Choroid plexus epithelial cell (primary cell): ENCODE measurements around the gene COX17.

Experiments used
- DNase-seq: peaks from one replicate; pipeline ENCODE4 v3.0.0-alpha.2; 2010; ENCODE audit warnings: low read depth
- H3K4me3 ChIP-seq: 2 replicates; pipeline ENCODE4 v1.5.1; 2011; ENCODE audit warnings: low read depth, mild to moderate bottlenecking, control low read depth, low read length, moderate library complexity
- TF ChIP-seq, protein P1 (sequence below): conservative IDR thresholded peaks from 2 replicates; pipeline ENCODE4 v1.5.1; 2011; ENCODE audit warnings: low read depth, mild to moderate bottlenecking, control low read depth, inconsistent platforms, low read length, moderate library complexity

COX17 gene

DNA sequence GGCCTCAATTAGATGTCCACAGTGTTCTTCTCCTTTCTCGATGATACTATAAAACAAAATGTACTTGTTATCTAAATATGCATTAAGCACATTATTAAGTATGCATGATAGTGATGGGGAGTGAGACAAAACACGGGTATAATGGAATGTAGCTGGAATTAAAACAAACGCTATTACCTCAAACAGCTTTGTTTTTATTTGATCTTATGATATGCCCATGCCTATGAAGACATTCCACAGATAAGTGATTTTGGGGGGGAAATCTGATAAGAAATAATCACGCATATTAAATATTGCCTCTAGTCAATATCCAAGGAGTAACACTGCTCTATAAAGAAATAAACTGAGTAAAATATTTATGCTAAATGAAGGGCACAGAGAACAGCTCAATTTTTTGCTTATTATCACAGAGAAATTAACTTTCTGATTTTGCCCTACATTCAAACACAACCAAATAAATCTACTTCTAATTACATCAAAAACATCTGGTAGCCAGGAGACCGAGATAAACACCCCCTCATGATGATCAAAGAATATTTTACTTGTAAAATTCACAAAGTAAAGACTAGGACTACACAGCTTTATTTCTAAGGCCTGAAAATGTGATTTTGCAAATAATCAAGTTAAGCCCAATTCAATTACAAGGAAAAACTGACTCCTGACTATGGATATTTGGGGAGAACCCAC lies 1.9 kb downstream of the COX17 start:
- DNase-seq: no peak
- TF ChIP-seq, protein P1, sequence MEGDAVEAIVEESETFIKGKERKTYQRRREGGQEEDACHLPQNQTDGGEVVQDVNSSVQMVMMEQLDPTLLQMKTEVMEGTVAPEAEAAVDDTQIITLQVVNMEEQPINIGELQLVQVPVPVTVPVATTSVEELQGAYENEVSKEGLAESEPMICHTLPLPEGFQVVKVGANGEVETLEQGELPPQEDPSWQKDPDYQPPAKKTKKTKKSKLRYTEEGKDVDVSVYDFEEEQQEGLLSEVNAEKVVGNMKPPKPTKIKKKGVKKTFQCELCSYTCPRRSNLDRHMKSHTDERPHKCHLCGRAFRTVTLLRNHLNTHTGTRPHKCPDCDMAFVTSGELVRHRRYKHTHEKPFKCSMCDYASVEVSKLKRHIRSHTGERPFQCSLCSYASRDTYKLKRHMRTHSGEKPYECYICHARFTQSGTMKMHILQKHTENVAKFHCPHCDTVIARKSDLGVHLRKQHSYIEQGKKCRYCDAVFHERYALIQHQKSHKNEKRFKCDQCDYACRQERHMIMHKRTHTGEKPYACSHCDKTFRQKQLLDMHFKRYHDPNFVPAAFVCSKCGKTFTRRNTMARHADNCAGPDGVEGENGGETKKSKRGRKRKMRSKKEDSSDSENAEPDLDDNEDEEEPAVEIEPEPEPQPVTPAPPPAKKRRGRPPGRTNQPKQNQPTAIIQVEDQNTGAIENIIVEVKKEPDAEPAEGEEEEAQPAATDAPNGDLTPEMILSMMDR: no peak
- no peak overlapping the region for H3K4me3 ChIP-seq

DNA sequence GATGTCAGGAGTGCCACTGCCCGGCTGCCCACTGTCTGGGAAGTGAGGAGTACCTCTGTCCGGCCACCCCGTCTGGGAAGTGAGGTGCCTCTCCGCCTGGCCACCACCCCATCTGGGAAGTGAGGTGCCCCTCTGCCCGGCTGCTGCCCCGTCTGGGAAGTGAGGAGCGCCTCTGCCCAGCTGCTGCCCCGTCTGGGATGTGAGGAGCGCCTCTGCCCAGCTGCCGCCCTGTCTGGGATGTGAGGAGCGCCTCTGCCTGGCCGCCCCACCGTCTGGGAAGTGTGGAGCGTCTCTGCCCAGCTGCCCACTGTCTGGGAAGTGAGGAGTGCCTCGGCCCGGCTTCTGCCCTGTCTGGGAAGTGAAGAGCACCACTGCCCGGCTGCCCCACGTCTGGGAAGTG lies 3.3 kb downstream of the COX17 start:
- no peak overlapping the region for H3K4me3 ChIP-seq
- DNase-seq: no peak
- TF ChIP-seq, protein P1: no peak

DNA sequence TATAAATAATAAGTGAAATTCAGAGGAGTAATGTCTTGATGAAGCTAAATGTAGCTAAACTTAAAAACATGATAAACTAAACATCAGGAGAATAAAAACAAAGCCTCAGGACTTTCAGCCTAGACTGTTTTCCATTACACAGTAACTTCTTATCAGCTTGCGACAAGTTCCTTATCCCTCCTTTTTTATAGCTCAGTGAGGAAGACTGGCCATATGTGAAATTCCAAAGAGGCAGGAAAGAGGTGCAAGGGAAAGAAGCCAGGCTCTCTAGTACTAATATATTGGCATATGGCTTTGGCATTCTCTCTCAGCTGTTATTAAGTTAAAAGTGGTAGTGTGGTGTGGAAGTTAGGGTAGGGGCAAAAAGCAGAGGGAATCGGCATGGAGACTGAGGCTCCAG lies 4.4 kb downstream of the COX17 start:
- no peak overlapping the region for H3K4me3 ChIP-seq
- DNase-seq: no peak
- TF ChIP-seq, protein P1: no peak

DNA sequence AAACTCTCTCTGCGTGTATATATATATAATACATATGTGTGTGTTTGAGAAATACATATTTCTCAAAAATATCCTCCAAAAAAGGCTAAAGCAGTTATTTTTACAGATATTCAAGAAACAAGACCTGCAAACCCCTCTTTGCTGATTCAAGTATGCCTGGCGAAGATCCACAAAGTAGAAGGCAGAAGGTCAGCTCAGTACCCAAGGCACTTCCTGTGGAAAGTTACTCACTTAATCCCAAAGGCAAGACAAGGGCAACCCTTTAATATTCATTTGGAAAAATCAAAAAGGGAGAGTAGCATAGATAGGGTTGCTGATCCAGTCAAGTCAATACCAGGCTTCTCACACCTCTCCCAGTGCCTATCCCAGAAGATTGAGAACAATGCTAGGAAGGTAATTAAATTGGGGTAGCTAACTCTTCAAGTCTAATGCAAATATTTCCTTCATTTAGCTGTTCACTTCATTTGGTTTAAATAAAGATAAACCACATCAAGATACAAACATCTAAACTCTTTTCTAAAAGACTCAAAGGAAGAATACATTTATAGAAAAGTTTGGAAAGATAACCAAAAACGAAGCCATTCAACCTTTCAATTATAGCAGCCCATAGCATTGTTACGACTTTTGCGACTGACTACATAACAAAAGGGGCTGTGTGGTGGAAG lies 7.2 kb downstream of the COX17 start:
- DNase-seq: peak; percentile 51
- TF ChIP-seq, protein P1: no peak

DNA sequence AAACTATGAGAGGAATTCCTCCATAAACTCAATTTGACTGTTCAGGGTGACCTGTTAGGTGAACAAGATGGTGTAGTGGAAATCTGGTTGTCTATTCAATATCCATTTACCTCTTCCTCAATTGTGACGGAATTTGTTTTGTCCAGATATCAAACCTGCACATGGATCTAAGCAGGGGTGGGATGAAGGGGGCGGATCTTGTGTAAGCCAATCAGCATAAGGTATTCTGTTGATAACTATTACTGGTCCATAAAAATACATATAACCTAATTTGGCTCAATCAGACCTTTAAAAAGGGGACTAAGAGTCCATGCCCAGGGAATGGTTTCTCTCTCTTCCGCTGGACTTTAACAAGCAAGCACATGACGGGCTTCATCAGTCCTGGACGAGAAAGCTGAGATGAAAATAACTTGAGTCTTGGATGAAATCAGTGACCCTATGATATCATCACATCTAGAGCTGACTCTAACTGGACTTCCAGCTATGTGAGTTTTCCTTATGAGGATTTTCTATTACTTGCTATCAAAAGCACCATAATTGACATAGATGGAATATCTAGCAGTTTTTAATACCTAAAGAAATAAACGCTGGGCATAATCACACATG lies 11.1 kb downstream of the COX17 start:
- TF ChIP-seq, protein P1: no peak
- DNase-seq: no peak
- H3K4me3 ChIP-seq: no peak overlapping the region

More for the DNA sequence above, 7.2 kb downstream of the COX17 start:
- H3K4me3 ChIP-seq: no peak overlapping the region

DNA sequence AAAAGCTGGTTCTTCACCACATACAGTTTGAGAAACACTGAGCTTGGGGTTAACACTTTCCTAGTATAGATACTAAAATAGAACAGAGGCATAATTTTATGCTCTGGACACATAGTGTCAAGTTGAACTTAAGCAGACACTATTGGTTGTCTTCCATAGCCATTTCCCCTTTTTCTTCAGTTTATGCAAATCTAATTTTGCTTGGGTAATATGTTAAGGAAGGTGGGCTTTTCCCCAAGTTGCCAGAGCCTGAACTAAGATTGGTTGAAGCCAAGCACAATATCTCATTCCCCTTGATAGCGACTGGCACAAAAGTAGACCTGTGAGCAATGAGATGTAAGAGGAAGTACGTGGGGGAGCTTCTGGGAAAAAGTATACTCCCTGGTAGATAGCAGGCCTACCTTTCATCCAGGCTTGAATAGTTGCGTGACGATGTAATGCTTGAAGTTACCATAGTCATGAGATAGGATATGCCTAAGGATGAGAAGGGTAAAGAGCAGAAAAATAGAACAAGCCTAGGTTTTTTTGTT lies 12.3 kb downstream of the COX17 start:
- H3K4me3 ChIP-seq: no peak overlapping the region
- TF ChIP-seq, protein P1: no peak
- peak; percentile 45 for DNase-seq
